LNCAP (cell line): ENCODE measurements around the gene OR6J1.

ENCODE experiments used
- CTCF ChIP-seq: fragments of 450-650 bp; IDR thresholded peaks from 2 replicates; pipeline ENCODE4 v1.5.1; 2017; ENCODE audit warnings: mild to moderate bottlenecking

The OR6J1 gene

GRCh38 chr14:22656945-22657731, 13.0 kb upstream of the OR6J1 start:
- no peak for TF ChIP-seq CTCF

- no peak for TF ChIP-seq CTCF
Measured at GRCh38 chr14:22656226-22656625, 12.1 kb upstream of the OR6J1 start.

GRCh38 chr14:22653012-22653621, 9.0 kb upstream of the OR6J1 start:
- TF ChIP-seq CTCF: peak; percentile 84

GRCh38 chr14:22651586-22651985, 7.4 kb upstream of the OR6J1 start:
- no peak for TF ChIP-seq CTCF

- no peak for TF ChIP-seq CTCF
Measured at GRCh38 chr14:22650960-22651521, 6.9 kb upstream of the OR6J1 start.

- no peak for TF ChIP-seq CTCF
Measured at GRCh38 chr14:22650046-22650739, 6.0 kb upstream of the OR6J1 start.

- TF ChIP-seq CTCF: no peak
Measured at GRCh38 chr14:22648506-22648905, 4.4 kb upstream of the OR6J1 start.
